HepG2 (cell line): ENCODE measurements around the gene ZDHHC8. TPM values are rescaled to one million over a fixed set of nuclear protein-coding genes. Genes with fewer than 3 reads are reported as not detected.
A peak's percentile ranks its signal among the peaks of the same experiment; 100 is the strongest.

Experiments used
- ADNP ChIP-seq: sonication (generic); formaldehyde crosslinking; IDR thresholded peaks from 2 replicates; pipeline ENCODE4 v1.4.0; 2020; ENCODE audit warnings: missing genetic modification reagents
- ATM ChIP-seq: fragments of 450-650 bp; IDR thresholded peaks from 2 replicates; pipeline ENCODE4 v1.7.1; 2017; ENCODE audit warnings: mild to moderate bottlenecking, borderline replicate concordance
- CREBL2 ChIP-seq: sonication (generic); formaldehyde crosslinking; IDR thresholded peaks from 2 replicates; pipeline ENCODE4 v1.8.1; 2023; ENCODE audit warnings: missing genetic modification reagents, mild to moderate bottlenecking, borderline replicate concordance
- HHEX ChIP-seq: IDR thresholded peaks from 2 replicates; pipeline ENCODE4 v1.6.1; 2016; ENCODE audit warnings: control low read depth
- KLF9 ChIP-seq: IDR thresholded peaks from 2 replicates; pipeline ENCODE4 v1.6.1; 2016; ENCODE audit warnings: low read depth
- MTF1 ChIP-seq: sonication (generic); formaldehyde crosslinking; IDR thresholded peaks from 2 replicates; pipeline ENCODE4 v1.5.0; 2020; ENCODE audit warnings: missing genetic modification reagents
- REST ChIP-seq, 2 experiments: IDR thresholded peaks; 2 replicates each; pipeline ENCODE4 v1.6.1; 2011 to 2012; ENCODE audit warnings: low read length in 2 of 2, borderline replicate concordance in 1 of 2, low read depth in 1 of 2, mild to moderate bottlenecking in 1 of 2, moderate library complexity in 1 of 2
- SMAD3 ChIP-seq: sonication (generic); formaldehyde crosslinking; IDR thresholded peaks from 2 replicates; pipeline ENCODE4 v1.4.0; 2020; ENCODE audit warnings: missing genetic modification reagents
- SNAI1 ChIP-seq: sonication (generic); formaldehyde crosslinking; IDR thresholded peaks from 2 replicates; pipeline ENCODE4 v1.5.0; 2020; ENCODE audit warnings: mild to moderate bottlenecking, missing genetic modification reagents, borderline replicate concordance
- SRSF1 ChIP-seq: fragments of 200-400 bp; formaldehyde crosslinking; optimal IDR thresholded peaks from 2 replicates; pipeline ENCODE3; 2017; ENCODE audit warnings: mild to moderate bottlenecking, low read depth, low read length, moderate library complexity
- ZKSCAN1 ChIP-seq: fragments of 150-350 bp; IDR thresholded peaks from 2 replicates; pipeline ENCODE4 v1.6.1; 2014; ENCODE audit warnings: low read length
- ZMAT3 ChIP-seq: sonication (generic); formaldehyde crosslinking; conservative IDR thresholded peaks from 2 replicates; pipeline ENCODE4 v1.7.0; 2021; ENCODE audit warnings: missing genetic modification reagents
- ZNF354B ChIP-seq: sonication (generic); formaldehyde crosslinking; IDR thresholded peaks from 2 replicates; pipeline ENCODE4 v1.8.0; 2022; ENCODE audit warnings: mild to moderate bottlenecking, missing genetic modification reagents
- ZNF644 ChIP-seq: IDR thresholded peaks from 2 replicates; pipeline ENCODE4 v1.6.1; 2016; ENCODE audit warnings: low read depth
- ZNF704 ChIP-seq: sonication (generic); formaldehyde crosslinking; IDR thresholded peaks from 2 replicates; pipeline ENCODE4 v1.8.1; 2023; ENCODE audit warnings: mild to moderate bottlenecking, inconsistent platforms, moderate library complexity, missing genetic modification reagents, borderline replicate concordance
- ZNF768 ChIP-seq: sonication (generic); formaldehyde crosslinking; IDR thresholded peaks from 2 replicates; pipeline ENCODE4 v1.4.0; 2020; ENCODE audit warnings: missing genetic modification reagents
- ZNF775 ChIP-seq: sonication (generic); formaldehyde crosslinking; IDR thresholded peaks from 2 replicates; pipeline ENCODE4 v1.4.0; 2020; ENCODE audit warnings: missing genetic modification reagents, mild to moderate bottlenecking, moderate library complexity, borderline replicate concordance
- ZNF879 ChIP-seq: sonication (generic); formaldehyde crosslinking; IDR thresholded peaks from 2 replicates; pipeline ENCODE4 v1.8.1; 2023; ENCODE audit warnings: missing genetic modification reagents
- polyA plus RNA-seq, 8 experiments: library from polyadenylated mRNA; depleted of rRNA in 3 of 8; stranded (reverse) in 7 of 8; unstranded in 1 of 8; fragments of >200 nt; fragmentation: Illumina TruSeq in 4 of 8; extraction: Trizol in 4 of 8; gene quantifications; 2 replicates each; pipeline versions ENCODE4 v1.2.1 to v1.2.3, GENCODE V29; 2011 to 2016; ENCODE audit warnings: low read depth in 4 of 8, missing spikeins in 1 of 8, mixed read lengths in 1 of 8; ENCODE audit not compliant: insufficient read depth in 1 of 8
- total RNA-seq, 5 experiments: library from RNA; depleted of rRNA; stranded (reverse); fragments of >200 nt; fragmentation: Illumina TruSeq; extraction: Trizol; gene quantifications; 2 replicates each; pipeline ENCODE4 v1.2.3, GENCODE V29; 2016; ENCODE audit warnings: low read depth in 1 of 5
- TF ChIP-seq, protein P1 (sequence below): sonication (generic); formaldehyde crosslinking; IDR thresholded peaks from 2 replicates; pipeline ENCODE4 v1.4.0; 2020; ENCODE audit warnings: missing genetic modification reagents; ENCODE audit errors: not compliant biosample characterization
- TF ChIP-seq, protein P2 (sequence below): sonication (generic); formaldehyde crosslinking; conservative IDR thresholded peaks from 2 replicates; pipeline ENCODE4 v1.8.0; 2022; ENCODE audit warnings: missing genetic modification reagents
- TF ChIP-seq, protein P3 (sequence below): sonication (generic); formaldehyde crosslinking; IDR thresholded peaks from 2 replicates; pipeline ENCODE4 v1.4.0; 2020; ENCODE audit warnings: missing genetic modification reagents

Gene ZDHHC8
- total and polyA plus RNA-seq, 2 of the 13 experiments (the other 11 are each of a cell fraction or from before 2014, with no cell fraction given) = 7.5 to 21.3 TPM

GRCh38 chr22:20116951-20117632, 14.5 kb upstream of the ZDHHC8 start, which contains the start of gene TRMT2A (continued):
- TF ChIP-seq, protein P1, sequence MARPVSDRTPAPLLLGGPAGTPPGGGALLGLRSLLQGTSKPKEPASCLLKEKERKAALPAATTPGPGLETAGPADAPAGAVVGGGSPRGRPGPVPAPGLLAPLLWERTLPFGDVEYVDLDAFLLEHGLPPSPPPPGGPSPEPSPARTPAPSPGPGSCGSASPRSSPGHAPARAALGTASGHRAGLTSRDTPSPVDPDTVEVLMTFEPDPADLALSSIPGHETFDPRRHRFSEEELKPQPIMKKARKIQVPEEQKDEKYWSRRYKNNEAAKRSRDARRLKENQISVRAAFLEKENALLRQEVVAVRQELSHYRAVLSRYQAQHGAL (CRISPR knock-in tag) = peak; percentile 59
- TF ChIP-seq ZNF879 (CRISPR knock-in tag) (no peak), ZNF775 (CRISPR knock-in tag) (no peak), ZMAT3 (CRISPR knock-in tag) (0 out of 2 replicates have a peak, but pooled peaks have one; percentile 86), SRSF1 (no peak), MTF1 (no peak), SMAD3 (no peak; the same call in 1 of the 2 replicates), ZNF644 (CRISPR knock-in tag) (0 out of 2 replicates have a peak, but pooled peaks have one; percentile 8), SNAI1 (no peak), ZNF704 (CRISPR knock-in tag) (no peak), ADNP (CRISPR knock-in tag) (peak; percentile 85), ATM (no peak), REST (IDR thresholded peaks at IDR 0.05; ENCODE audit: borderline replicate concordance in 1 of 2, low read depth in 1 of 2, low read length in 2 of 2) (peak in 1 of 2 experiments; percentile 48; a peak in 1 of 4 replicates), ZKSCAN1 (peak; percentile 76; the same call in 1 of the 2 replicates), KLF9 (CRISPR knock-in tag) (no peak), ZNF768 (peak; percentile 42; the same call in 1 of the 2 replicates), CREBL2 (CRISPR knock-in tag) (no peak), ZNF354B (CRISPR knock-in tag) (peak; percentile 91; the same call in 1 of the 2 replicates), HHEX (CRISPR knock-in tag) (no peak)
- TF ChIP-seq, protein P2, sequence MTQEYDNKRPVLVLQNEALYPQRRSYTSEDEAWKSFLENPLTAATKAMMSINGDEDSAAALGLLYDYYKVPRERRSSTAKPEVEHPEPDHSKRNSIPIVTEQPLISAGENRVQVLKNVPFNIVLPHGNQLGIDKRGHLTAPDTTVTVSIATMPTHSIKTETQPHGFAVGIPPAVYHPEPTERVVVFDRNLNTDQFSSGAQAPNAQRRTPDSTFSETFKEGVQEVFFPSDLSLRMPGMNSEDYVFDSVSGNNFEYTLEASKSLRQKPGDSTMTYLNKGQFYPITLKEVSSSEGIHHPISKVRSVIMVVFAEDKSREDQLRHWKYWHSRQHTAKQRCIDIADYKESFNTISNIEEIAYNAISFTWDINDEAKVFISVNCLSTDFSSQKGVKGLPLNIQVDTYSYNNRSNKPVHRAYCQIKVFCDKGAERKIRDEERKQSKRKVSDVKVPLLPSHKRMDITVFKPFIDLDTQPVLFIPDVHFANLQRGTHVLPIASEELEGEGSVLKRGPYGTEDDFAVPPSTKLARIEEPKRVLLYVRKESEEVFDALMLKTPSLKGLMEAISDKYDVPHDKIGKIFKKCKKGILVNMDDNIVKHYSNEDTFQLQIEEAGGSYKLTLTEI (CRISPR knock-in tag) = no peak
- TF ChIP-seq, protein P3, sequence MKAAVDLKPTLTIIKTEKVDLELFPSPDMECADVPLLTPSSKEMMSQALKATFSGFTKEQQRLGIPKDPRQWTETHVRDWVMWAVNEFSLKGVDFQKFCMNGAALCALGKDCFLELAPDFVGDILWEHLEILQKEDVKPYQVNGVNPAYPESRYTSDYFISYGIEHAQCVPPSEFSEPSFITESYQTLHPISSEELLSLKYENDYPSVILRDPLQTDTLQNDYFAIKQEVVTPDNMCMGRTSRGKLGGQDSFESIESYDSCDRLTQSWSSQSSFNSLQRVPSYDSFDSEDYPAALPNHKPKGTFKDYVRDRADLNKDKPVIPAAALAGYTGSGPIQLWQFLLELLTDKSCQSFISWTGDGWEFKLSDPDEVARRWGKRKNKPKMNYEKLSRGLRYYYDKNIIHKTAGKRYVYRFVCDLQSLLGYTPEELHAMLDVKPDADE (CRISPR knock-in tag) = no peak
